Measurements from ENCODE around the gene SKI.

SKI gene

DNA sequence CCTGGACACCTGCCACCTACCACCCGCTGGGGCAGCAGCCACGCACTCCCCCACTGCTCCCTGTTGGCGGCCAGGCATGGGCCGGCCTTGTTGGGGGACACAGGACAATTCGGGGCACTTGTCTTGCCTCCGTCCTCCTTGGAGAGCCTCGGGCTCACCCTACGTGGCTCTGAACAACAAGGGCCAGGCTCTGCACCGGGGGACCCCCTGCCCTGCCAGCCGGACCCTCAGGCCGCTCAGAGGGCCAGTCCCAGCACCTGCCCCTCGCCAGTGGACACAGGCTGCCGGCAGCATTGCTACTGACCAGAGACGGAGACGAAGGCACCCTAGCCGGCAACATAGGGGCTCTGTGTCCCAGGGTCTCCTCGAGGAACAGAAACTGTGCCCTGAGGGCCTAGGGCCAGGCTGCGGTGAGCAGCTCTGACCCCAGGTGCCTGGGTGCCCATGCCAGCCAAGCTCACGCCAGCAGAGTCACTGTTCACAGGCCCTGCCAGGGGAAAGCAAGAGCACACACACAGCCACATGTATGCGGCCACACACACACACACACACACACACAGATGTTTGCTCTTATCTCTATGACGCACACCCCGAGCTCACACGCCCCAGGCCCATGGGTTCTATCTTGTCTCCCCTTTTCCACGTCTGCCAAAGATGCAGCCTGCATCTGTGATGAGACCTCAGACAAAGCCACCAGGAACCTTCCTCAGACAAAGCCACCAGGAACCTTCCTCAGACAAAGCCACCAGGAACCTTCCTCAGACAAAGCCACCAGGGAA, 117.4 kb downstream of the SKI start:
- DNase-seq: no peak

- no peak for DNase-seq
These were observed 118.7 kb downstream of the SKI start for GRCh38 chr1:2346691-2347408.

GRCh38 chr1:2347409-2347785, 119.3 kb downstream of the SKI start:
- DNase-seq: no peak

DNA sequence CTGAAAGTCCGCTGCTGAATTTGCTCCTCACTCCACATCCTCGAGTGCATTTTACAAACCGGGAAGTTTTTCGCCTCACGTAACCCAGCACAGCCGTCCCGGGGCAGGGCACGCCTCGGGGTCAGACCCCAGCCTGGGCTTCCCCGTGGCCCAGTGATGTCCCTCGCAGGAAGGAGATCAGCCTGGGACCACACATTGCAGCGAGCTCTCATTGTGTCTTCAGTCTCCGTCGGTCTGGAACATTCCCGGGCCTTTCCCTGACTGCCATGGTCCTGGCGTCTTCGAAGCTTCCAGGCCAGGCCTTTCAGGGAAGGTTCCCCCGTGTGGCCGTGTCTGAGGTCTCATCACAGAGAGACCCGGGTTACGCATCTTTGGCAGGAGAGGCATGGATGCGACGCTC, 119.8 kb downstream of the SKI start:
- DNase-seq: no peak

- no peak for DNase-seq
These were observed 120.5 kb downstream of the SKI start for GRCh38 chr1:2348346-2349325.

GRCh38 chr1:2349806-2350205, 121.7 kb downstream of the SKI start:
- DNase-seq: no peak

- DNase-seq: no peak
These were observed 122.4 kb downstream of the SKI start for GRCh38 chr1:2350501-2350900.

DNA sequence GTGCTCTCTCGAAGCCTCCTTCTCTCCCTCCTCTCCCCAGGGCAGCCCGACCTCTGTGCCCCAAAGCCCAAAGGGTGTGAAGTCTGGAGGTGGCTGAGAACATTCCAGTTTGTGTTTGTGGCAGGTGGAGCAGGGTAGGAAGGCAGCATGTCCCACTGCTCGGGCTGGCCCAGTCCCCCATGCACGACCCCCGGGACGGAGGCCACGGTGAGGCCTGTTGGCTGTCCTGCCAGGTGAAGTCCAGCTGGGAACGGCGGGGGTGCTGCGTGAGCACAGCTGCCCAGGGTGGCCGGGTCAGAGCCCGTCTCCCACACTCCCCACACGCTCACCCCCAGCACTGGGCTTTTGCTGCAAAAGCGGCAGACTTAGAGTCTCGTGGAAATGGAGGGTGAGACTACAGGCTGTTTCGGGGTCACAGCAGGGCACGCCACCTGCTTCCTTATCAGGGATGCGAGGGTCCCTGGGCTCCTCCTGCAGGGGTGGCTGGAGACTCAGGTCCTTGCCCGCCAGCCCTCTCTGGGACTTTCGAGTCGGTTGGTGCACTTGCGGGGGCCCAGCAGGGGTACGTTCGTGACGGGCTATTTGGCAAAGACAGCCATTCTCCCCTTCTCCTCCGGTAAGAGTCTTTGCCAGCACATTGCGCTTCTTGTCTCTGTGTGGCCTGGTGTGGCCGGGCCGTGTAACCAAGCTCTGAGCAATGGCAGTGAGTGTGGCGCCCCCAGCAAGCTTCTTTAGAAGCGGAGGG, 123.0 kb downstream of the SKI start:
- no peak for DNase-seq

DNA sequence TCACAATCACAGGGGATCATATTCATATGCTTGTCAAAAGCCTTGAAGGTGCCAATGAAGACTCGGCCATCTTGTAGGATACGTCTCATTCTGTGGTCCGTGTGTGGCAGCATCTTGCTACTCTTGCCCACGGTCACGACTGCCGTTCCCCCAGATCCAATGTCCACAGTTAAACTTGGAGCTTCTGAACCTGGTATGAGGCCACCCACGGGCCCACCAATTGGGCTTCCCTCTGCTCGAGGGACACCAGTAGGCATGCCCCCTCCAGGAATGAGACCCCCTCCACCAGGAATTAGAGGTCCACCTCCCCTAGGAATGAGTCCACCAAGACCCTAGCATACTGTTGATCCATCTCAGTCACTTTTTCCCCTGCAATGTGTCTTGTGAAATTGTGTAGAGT, 123.6 kb downstream of the SKI start:
- DNase-seq: no peak

GRCh38 chr1:2352341-2352896, 124.3 kb downstream of the SKI start:
- DNase-seq: no peak

DNA sequence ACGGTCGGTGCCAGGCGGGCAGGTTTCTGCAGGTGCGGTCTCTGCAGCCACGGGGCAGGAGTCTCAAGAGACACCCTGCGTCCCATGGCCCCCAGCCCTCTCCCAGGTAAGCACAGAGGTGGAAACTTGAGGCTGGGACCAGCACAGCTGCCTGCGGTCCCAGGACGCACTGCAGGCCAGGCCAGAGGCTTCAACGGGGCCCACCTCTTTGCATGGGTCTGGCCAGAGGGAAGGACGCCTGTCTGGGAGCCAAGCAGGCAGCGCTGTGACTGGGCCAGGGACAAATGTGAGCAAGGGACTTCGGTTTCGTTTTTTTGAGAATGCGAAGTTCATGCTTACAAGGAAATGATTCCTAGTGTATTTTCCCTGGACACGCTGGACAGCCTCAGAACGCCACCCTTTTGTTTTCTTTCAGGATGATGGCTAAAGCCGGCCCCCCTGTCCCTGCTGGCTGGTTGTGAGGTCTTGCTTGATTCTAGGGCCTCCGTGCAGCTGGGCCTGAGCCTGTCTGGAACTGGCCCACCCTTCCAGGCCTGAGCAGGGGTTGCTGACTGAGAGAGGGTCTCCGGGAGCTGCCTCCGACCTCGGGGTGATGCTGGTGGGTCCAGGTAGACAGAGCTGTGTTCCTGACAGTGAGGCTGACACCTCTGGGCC, 124.9 kb downstream of the SKI start:
- DNase-seq: no peak

DNA sequence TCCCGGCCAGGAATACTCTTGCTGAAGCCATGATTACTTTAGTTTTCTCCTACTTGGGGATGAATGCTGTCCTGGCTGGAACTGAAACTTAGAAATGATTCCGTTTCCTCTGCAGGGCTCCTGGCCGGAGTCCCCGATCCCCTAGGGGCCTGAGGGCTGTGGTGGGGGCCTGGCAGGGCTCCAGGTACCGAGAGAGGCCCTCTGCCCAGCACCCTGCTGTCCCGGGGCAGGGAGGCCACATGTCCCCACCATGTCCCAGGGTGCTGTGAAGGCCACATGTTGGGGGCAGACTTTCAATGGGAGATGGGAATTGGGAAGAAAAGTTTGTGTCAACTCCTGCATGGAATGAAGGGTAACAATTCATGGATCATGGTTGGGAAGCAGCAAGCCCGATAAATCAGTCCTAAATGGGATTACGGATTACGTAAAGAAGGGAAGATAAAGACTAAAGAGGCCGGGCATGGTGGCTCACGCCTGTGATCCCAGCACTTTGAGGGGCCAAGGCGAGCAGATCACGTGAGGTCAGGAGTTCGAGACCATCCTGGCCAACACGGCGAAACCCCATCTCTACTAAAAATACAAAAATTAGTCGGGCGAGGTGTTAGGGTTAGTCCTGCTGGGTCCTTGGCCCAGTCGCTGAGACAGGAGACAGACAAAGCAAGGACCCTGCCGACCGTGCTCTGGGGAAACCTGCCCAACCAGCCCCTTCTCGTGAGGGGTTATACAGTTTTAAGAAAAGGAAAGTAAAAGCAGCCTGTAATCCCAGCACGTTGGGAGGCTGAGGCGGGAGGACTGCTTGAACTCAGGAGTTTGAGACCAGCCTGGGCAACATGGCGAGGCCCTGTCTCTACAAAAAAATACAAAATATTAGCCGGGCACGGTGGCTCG, 125.7 kb downstream of the SKI start:
- DNase-seq: no peak

GRCh38 chr1:2354511-2355372, 126.6 kb downstream of the SKI start:
- no peak for DNase-seq

DNA sequence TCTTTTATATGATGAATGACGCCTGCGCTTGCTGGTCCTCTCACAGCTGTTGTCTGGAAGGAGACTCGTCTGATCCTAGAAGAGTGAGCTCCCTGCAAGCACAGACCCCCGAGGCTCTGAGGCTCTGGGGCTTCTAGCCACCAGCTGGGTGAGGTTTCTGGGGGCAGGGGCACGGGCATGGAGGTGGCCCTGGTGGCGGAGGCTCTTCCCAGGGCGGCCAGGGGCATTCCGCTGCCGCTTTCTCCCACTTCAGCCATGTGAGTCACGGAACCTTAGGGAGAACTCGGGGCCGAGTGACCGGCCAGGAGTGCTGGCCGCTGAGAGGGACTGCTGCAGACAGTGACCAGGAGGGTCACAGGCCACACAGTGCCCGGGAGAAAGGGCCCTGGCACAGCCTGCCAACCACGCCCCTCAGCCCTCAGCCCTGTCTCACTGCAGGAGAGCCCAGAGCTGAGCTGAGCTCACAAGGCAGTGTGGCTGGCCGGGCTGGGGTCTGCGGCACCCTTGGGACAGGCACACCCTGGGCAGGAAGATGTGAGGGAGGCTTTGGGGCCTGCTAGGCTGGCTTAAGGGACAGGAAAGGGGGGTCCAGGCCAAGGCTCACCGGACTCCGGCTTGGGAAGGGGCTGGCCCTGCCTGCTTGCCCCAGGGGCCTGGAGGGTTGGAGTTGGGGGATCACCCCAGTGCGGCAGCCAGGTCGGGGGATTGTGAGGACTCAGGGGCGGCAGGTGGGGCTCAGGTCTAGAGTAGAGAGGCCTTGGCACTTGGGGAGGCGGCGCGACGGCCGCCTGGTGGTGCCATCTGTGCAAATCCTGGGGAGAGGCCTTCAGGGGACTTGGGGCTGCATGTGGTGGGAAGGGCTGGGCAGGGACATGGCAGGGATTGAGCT, 127.5 kb downstream of the SKI start:
- DNase-seq: no peak

DNA sequence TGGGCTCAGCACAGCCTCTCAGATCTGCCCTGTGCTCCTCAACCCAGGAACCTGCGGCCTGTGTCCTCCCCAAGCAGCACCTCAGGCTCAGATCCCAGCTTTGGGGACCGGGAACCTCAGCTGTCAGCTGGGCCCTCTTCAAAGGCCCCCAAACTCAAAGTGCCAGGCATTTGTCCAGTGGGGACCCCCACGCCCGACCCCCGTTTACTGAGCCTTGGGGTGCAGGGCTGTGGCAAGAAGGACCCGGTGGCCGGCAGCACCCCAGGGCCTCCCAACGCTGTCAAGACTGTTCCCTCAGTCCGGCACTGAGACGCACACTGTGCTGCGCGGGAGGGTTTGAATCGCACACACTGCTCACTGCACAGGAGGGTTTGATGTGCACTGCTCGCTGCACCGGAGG, 128.3 kb downstream of the SKI start:
- no peak for DNase-seq

DNA sequence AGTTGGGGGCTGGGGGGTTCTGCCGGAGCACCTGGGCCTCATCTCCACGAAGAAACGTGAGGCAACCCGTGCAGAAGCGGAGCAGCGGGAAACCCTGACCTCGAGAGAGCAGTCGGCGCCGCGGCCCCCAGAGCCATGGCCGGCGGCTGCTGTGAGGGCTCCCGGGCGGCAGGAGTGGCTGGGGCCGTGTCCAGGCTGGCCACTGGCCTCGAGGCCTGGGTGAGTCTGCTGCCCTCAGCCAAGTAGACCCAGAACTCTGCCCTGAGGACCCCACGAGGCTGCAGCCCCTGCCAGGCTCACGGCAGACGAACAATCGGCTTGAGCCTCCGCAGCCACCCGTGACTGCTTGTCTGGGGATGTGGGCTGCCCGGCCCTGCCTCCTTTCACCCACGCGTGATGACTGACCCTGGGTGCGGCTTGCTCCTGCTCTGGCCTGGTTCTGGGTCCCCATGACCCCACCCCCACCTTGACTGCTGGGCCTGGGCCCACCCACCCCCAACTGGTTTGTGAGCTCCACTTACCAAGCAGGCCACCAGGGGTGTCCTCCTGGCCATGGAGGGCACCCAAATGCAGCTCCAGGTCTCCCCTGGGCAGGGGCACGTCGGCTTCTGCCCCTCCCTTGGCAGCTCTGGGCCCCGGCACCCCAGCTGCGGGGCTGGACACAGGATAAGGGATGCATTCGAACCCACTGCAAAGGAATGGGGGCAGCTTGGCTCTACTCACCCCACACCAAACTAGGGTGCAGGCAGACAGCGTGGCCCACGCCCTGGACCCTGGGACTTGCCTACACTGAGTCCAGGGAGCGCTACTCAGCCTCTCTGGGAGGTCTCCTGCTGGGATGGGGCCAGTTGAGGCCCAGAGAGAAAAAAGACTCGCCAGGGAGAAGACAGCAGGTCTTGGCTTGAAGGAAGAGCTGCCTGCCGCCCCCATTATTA, 129.1 kb downstream of the SKI start:
- DNase-seq: no peak

- no peak for DNase-seq
These were observed 130.0 kb downstream of the SKI start for GRCh38 chr1:2358072-2358471.

Data from stimulated activated CD4-positive, alpha-beta T cell treated with anti-CD3 and anti-CD28 coated beads, Interleukin-2, amount 100 ng/mL, for 24 hours (primary cell).